Effector memory CD4-positive, alpha-beta T cell (primary cell): ENCODE results near the gene OR6C4.
"Not testable (repeated sequence)": the region's sequence is repeated elsewhere in the genome, so short reads cannot be mapped to it uniquely, and the experiment has no call there.

ENCODE experiments used
- DNase-seq, 3 donors: peaks; one replicate each; pipeline ENCODE4 v3.0.0-alpha.2; 2020
- H3K27ac ChIP-seq: 2 replicates; pipeline ENCODE4 v1.7.0; 2013; ENCODE audit warnings: mild to moderate bottlenecking, low read length, moderate library complexity; ENCODE audit not compliant: insufficient read depth, poor library complexity, severe bottlenecking
- H3K27me3 ChIP-seq: replicated peaks from 2 replicates; pipeline ENCODE4 v1.7.0; 2013; ENCODE audit warnings: mild to moderate bottlenecking, low read length; ENCODE audit not compliant: insufficient read depth, control insufficient read depth, poor library complexity, severe bottlenecking
- H3K36me3 ChIP-seq: 2 replicates; pipeline ENCODE4 v1.7.0; 2013; ENCODE audit warnings: mild to moderate bottlenecking, low read length, moderate library complexity; ENCODE audit not compliant: control insufficient read depth, insufficient read depth
- H3K4me1 ChIP-seq: 2 replicates; pipeline ENCODE4 v1.7.0; 2013; ENCODE audit warnings: low read length, mild to moderate bottlenecking; ENCODE audit not compliant: control insufficient read depth, insufficient read depth, poor library complexity, severe bottlenecking
- H3K4me3 ChIP-seq: 2 replicates; pipeline ENCODE4 v1.7.0; 2013; ENCODE audit warnings: low read length, low read depth, mild to moderate bottlenecking; ENCODE audit not compliant: insufficient read depth, poor library complexity, severe bottlenecking
- H3K9me3 ChIP-seq: 2 replicates; pipeline ENCODE4 v1.7.0; 2013; ENCODE audit warnings: mild to moderate bottlenecking, low read length, moderate library complexity; ENCODE audit not compliant: control insufficient read depth
- total RNA-seq, 3 donors: gene quantifications; one replicate each; lab custom pipeline; 2026; lab: John Stamatoyannopoulos, UW

The OR6C4 gene
- total RNA-seq = 0 reads per million in 3 donors

DNA sequence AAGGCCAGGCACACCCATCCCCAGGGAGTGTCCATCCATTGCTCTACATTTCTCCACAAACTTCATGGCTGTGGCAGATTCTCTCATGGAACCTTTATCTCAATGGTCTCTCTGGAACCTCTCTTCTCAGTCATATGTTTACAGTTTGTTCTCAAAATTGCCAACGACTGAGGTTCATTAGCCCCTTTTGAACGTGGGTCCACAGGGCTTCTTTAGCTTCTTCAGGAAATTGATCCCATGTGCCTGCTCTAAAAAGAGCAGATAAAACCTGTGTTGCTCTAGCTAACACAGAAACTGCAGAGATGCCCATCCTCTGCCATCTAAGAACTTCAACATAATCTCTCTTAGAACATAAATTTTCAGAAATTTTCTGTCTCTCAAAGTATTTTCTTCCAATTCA is at the start of gene OR6C4:
Gene OR6C4, plus strand, starts transcription at position 301 of the 400 bp plus-strand sequence. CDS start 1,625 bp downstream, outside the sequence.
- no peaks in the 10 kb centered on the region for H3K27me3 ChIP-seq
- no peak for DNase-seq
- no peak within 1 kb of the TSS for H3K27ac ChIP-seq
- H3K36me3 ChIP-seq = no peaks in the 10 kb centered on the region
- no peaks in the 10 kb centered on the region for H3K4me1 ChIP-seq
- H3K4me3 ChIP-seq = no peak within 1 kb of the TSS
- no peaks in the 10 kb centered on the region for H3K9me3 ChIP-seq

- no peak for DNase-seq
- Histone ChIP-seq H3K9me3 (no peaks in the 10 kb centered on the region), H3K27me3 (no peaks in the 10 kb centered on the region), H3K4me3 (no peak overlapping the region), H3K27ac (no peak overlapping the region), H3K4me1 (no peaks in the 10 kb centered on the region), H3K36me3 (no peaks in the 10 kb centered on the region)
These were observed 49.6 kb upstream of the OR6C4 start for GRCh38 chr12:55499810-55500252.

DNA sequence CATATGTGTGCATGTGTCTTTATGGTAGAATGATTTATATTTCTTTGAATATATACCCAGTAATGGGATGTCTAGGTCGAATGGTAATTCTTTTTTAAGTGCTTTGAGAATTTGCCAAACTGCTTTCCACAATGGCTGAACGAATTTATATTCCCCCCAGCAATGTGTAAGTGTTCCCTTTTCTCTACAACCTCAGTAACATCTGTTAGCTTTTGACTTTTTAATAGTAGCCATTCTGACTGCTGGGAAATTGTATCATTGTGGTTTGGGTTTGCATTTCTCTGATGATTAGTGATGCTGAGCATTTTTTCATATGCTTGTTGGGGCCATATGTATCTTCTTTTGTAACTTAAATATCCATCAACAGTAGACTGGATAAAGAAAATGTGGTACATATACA is 47.8 kb upstream of the OR6C4 start:
- Histone ChIP-seq H3K9me3 (no peaks in the 10 kb centered on the region), H3K4me1 (no peaks in the 10 kb centered on the region), H3K4me3 (no peak overlapping the region), H3K36me3 (no peaks in the 10 kb centered on the region), H3K27ac (no peak overlapping the region), H3K27me3 (no peaks in the 10 kb centered on the region)
- DNase-seq = no peak

DNA sequence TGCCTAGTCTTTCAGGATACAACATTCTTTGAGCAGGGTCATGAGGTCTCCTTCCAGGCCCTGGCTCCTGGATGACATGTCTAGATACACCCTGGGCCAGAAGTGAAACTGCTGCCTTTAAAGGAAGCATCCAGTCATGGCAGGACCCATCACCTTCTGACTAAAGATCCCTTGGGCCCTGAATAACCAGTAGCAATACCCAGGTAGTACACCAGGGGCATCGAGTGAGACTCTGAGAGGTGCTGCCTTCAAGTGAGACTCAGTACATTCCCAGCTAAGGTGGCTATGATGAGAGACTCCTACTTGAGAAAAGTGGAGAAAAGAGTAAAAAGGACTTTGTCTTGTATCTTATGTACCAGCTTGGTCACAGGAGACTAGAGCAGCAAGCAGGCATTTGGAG is 33.7 kb upstream of the OR6C4 start:
- no peak for DNase-seq
- no peaks in the 10 kb centered on the region for H3K9me3 ChIP-seq
- no peak overlapping the region for H3K27ac ChIP-seq
- no peaks in the 10 kb centered on the region for H3K4me1 ChIP-seq
- H3K4me3 ChIP-seq = no peak overlapping the region
- no peaks in the 10 kb centered on the region for H3K27me3 ChIP-seq
- no peaks in the 10 kb centered on the region for H3K36me3 ChIP-seq

GRCh38 chr12:55516391-55516790 is 33.0 kb upstream of the OR6C4 start:
- no peaks in the 10 kb centered on the region for H3K9me3 ChIP-seq
- H3K27me3 ChIP-seq = no peaks in the 10 kb centered on the region
- H3K4me1 ChIP-seq = no peaks in the 10 kb centered on the region
- H3K4me3 ChIP-seq = no peak overlapping the region
- DNase-seq = no peak
- H3K36me3 ChIP-seq = no peaks in the 10 kb centered on the region
- H3K27ac ChIP-seq = no peak overlapping the region

DNA sequence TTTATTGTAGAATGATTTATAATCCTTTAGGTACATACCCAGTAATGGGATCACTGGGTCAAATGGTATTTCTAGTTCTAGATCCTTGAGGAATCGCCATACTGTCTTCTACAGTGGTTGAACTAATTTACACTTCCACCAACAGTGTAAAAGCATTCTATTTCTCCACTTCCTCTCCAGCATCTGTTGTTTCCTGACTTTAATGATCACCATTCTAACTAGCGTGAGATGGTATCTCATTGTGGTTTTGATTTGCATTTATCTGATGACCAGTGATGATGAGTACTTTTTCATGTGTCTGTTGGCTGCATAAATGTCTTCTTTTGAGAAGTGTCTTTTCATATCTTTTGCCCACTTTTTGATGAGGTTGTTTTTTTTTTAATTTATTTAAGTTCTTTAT is 1.2 kb upstream of the OR6C4 start:
- H3K4me1 ChIP-seq, DNase-seq, H3K36me3 ChIP-seq, H3K9me3 ChIP-seq, H3K27me3 ChIP-seq, H3K4me3 ChIP-seq, H3K27ac ChIP-seq: not testable (repeated sequence)

- Histone ChIP-seq H3K4me1 (no peaks in the 10 kb centered on the region), H3K4me3 (no peak overlapping the region), H3K9me3 (no peaks in the 10 kb centered on the region), H3K27me3 (no peaks in the 10 kb centered on the region), H3K36me3 (no peaks in the 10 kb centered on the region), H3K27ac (no peak overlapping the region)
- no peak for DNase-seq
These were observed 646 bp upstream of the OR6C4 start for GRCh38 chr12:55548756-55549155.

DNA sequence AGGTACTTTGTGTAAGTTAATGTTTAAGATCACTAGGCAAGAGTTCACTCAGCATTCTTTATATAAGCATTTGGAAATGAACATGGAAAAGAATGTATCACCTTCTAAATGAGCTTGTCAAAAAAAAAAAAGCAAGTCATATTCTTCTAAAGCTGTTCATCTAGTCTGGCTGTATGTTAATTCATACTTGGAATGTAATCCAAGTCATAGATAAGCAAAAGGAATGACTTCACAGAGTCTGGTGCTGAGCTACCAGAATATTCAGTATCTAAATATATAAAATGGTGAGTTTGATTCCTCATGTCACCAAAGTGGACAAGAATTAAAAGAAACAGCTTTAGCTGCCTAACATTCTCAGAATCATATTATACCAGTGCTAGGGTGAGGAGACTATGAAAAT is 4.9 kb downstream of the OR6C4 start:
- H3K4me1 ChIP-seq = no peaks in the 10 kb centered on the region
- no peak overlapping the region for H3K27ac ChIP-seq
- no peak for DNase-seq
- no peak overlapping the region for H3K4me3 ChIP-seq
- no peaks in the 10 kb centered on the region for H3K27me3 ChIP-seq
- H3K9me3 ChIP-seq = peaks cover 4% of the 10 kb centered on the region
- H3K36me3 ChIP-seq = no peaks in the 10 kb centered on the region

- not testable (repeated sequence) for H3K27me3 ChIP-seq, H3K27ac ChIP-seq, DNase-seq, H3K36me3 ChIP-seq, H3K4me1 ChIP-seq, H3K4me3 ChIP-seq
- H3K9me3 ChIP-seq = peaks cover 11% of the 10 kb centered on the region
These were observed 20.7 kb downstream of the OR6C4 start for GRCh38 chr12:55570060-55570459.

DNA sequence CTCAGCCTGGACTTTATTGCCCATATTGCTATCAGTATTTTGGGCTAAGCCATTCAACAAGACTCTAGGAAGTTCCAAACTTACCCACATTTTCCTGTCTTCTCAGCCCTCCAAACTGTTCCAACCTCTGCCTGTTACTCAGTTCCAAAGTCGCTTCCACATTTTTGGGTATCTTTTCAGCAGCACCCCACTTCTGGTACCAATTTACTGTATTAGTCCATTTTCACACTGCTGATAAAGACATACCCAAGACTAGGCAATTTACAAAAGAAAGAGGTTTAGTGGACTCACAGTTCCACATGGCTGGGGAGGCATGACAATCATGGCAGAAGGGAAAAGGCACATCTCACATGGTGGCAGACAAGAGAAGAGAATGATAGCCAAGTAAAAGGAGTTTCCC is 21.3 kb downstream of the OR6C4 start:
- peaks cover 11% of the 10 kb centered on the region for H3K9me3 ChIP-seq
- not testable (repeated sequence) for H3K27ac ChIP-seq, DNase-seq, H3K4me3 ChIP-seq, H3K27me3 ChIP-seq, H3K4me1 ChIP-seq, H3K36me3 ChIP-seq

- no peaks in the 10 kb centered on the region for H3K36me3 ChIP-seq
- no peak within 1 kb of the TSS for H3K27ac ChIP-seq
- peaks cover 11% of the 10 kb centered on the region for H3K9me3 ChIP-seq
- no peak within 1 kb of the TSS for H3K4me3 ChIP-seq
- no peak for DNase-seq
- no peaks in the 10 kb centered on the region for H3K27me3 ChIP-seq
- H3K4me1 ChIP-seq = no peaks in the 10 kb centered on the region
These were observed 22.8 kb downstream of the OR6C4 start, which contains the start of gene OR2AP1 for GRCh38 chr12:55572168-55572567. Gene OR2AP1, plus strand, starts transcription at chr12:55572468. Its CDS starts 1,947 bp downstream, at chr12:55574415.
